Prostate gland (tissue), 2 donors: Measurements from ENCODE around the gene ALDH6A1.

Experiments used
- POLR2A ChIP-seq: fragments of 450-650 bp; IDR thresholded peaks from one replicate; pipeline ENCODE4 v1.6.1; 2016; ENCODE audit warnings: antibody characterized with exemption, mild to moderate bottlenecking
- TF ChIP-seq, protein P1 (sequence below), 4 experiments: fragments of 200-600 bp in 2 of 4; fragments of 450-650 bp in 2 of 4; sonication (generic) in 2 of 4; IDR thresholded peaks; 1 replicate in 3 of 4; 2 replicates in 1 of 4; pipeline ENCODE4 v1.5.1; 2016 to 2019; ENCODE audit warnings: antibody characterized with exemption in 4 of 4, mild to moderate bottlenecking in 2 of 4, moderate library complexity in 2 of 4

DNA sequence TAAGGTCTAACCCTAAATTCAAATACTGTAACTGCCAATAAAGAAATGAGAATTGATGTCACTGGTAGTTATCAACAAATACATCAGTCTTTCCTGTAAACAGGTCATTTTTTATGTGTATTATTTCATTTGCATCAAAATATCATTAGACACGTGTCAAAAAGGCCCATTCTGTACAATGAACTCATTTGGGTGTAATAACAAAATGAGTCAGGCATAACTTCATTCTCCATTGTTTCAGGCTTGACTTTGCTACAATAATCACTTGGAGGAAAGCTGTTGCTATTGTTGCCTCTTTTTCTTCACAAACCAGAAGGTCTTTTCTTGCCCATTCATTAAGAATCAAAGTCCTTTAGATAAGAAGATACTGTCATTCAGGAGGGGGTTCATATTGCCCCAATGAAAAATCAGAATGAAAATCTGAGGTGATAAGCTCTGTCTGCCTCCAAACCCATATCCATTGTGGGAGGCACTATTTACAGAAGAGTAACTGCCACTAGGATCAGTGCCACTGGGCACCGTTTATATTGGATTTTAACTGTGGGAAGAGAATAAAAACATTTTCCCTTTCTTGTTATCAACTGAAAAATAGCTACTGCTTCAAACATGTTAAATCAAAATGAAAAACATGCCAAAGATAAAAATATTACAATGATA is 75.3 kb downstream of the ALDH6A1 start:
- no peak for TF ChIP-seq POLR2A
- TF ChIP-seq, protein P1, sequence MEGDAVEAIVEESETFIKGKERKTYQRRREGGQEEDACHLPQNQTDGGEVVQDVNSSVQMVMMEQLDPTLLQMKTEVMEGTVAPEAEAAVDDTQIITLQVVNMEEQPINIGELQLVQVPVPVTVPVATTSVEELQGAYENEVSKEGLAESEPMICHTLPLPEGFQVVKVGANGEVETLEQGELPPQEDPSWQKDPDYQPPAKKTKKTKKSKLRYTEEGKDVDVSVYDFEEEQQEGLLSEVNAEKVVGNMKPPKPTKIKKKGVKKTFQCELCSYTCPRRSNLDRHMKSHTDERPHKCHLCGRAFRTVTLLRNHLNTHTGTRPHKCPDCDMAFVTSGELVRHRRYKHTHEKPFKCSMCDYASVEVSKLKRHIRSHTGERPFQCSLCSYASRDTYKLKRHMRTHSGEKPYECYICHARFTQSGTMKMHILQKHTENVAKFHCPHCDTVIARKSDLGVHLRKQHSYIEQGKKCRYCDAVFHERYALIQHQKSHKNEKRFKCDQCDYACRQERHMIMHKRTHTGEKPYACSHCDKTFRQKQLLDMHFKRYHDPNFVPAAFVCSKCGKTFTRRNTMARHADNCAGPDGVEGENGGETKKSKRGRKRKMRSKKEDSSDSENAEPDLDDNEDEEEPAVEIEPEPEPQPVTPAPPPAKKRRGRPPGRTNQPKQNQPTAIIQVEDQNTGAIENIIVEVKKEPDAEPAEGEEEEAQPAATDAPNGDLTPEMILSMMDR (IDR thresholded peaks at IDR 0.05), result no peak
